Endothelial cell of umbilical vein (primary cell): ENCODE data around the gene OGFOD2. TPM values are rescaled to one million over a fixed set of nuclear protein-coding genes. Genes with fewer than 3 reads are reported as not detected.

Source experiments
- BruUV-seq: library from RNA; stranded (reverse); fragments of 400-500 nt; replicated peaks from 2 replicates; lab custom pipeline; 2021; lab: Mats Ljungman, UMichigan
- CTCF ChIA-PET: fragments of 300-600, 350-600 bp; sonication (Branson Sonifier 250); formaldehyde crosslinking; loops from one replicate; lab custom pipeline; 2021; ENCODE audit warnings: antibody characterized with exemption, inconsistent platforms; lab: Charles Lee
- POLR2A ChIA-PET: fragments of 300-600, 350-600 bp; sonication (Branson Sonifier 250); formaldehyde crosslinking; loops from one replicate; lab custom pipeline; 2021; ENCODE audit warnings: antibody characterized with exemption, inconsistent platforms; lab: Charles Lee
- DNase-seq: peaks from one replicate; pipeline ENCODE4 v3.0.0-alpha.2; 2011; ENCODE audit warnings: low read depth, low spot score
- FAIRE-seq: peaks from 2 replicates; lab custom pipeline; 2011; peaks lifted over from hg19 to GRCh38; lab: Jason Lieb, UNC
- H2AFZ ChIP-seq: 2 replicates; pipeline ENCODE4 v1.6.0; 2012; ENCODE audit warnings: low read depth, low read length, control low read depth, inconsistent platforms
- H3K27ac ChIP-seq: 2 replicates; pipeline ENCODE4 v1.5.1; 2011; ENCODE audit warnings: low read depth, mild to moderate bottlenecking, control low read depth, low read length, moderate library complexity; ENCODE audit not compliant: insufficient read depth
- H3K27me3 ChIP-seq, 2 experiments: 2 replicates each; pipeline versions ENCODE4 v1.6.0 to v1.6.1; 2011; ENCODE audit warnings: low read length in 2 of 2, mixed read lengths in 1 of 2; ENCODE audit not compliant: control insufficient read depth in 2 of 2, insufficient read depth in 2 of 2
- H3K36me3 ChIP-seq, 2 experiments: 2 replicates in 1 of 2; 3 replicates in 1 of 2; pipeline ENCODE4 v1.5.1; 2011; ENCODE audit warnings: low read length in 2 of 2, mild to moderate bottlenecking in 1 of 2, moderate library complexity in 1 of 2; ENCODE audit not compliant: control insufficient read depth in 2 of 2, insufficient read depth in 2 of 2; ENCODE audit errors: extremely low read depth in 1 of 2
- H3K4me1 ChIP-seq: 3 replicates; pipeline ENCODE4 v1.5.1; 2011; ENCODE audit warnings: mild to moderate bottlenecking, low read length; ENCODE audit not compliant: control insufficient read depth, insufficient read depth; ENCODE audit errors: extremely low read depth
- H3K4me2 ChIP-seq: 2 replicates; pipeline ENCODE4 v1.6.1; 2011; ENCODE audit warnings: low read length, control low read depth, mixed read lengths; ENCODE audit not compliant: insufficient read depth
- H3K4me3 ChIP-seq, 3 experiments: fragments of 200-600 bp in 1 of 3; sonication (generic), shearing (Covaris generic) in 1 of 3; replicated peaks in 1 of 3; 2 replicates each; pipeline ENCODE4 v1.5.1; 2011 to 2016; ENCODE audit warnings: control low read depth in 3 of 3, low read length in 3 of 3, mild to moderate bottlenecking in 2 of 3, inconsistent platforms in 1 of 3, low read depth in 1 of 3, moderate library complexity in 1 of 3; ENCODE audit not compliant: insufficient read depth in 1 of 3
- H3K79me2 ChIP-seq: 2 replicates; pipeline ENCODE4 v1.6.0; 2012; ENCODE audit warnings: low read length, inconsistent platforms; ENCODE audit not compliant: control insufficient read depth, insufficient read depth
- H3K9ac ChIP-seq: replicated peaks from 2 replicates; pipeline ENCODE3; 2011; ENCODE audit warnings: low read length, control low read depth; ENCODE audit not compliant: insufficient read depth; ENCODE audit errors: extremely low read depth
- H3K9me1 ChIP-seq: replicated peaks from 3 replicates; pipeline ENCODE4 v1.6.0; 2011; ENCODE audit warnings: mild to moderate bottlenecking, low read length; ENCODE audit not compliant: control insufficient read depth, insufficient read depth; ENCODE audit errors: extremely low read depth
- H3K9me3 ChIP-seq: replicated peaks from 2 replicates; pipeline ENCODE4 v1.5.1; 2012; ENCODE audit warnings: low read length, inconsistent platforms; ENCODE audit not compliant: control insufficient read depth, insufficient read depth
- H4K20me1 ChIP-seq: replicated peaks from 2 replicates; pipeline ENCODE3; 2011; ENCODE audit warnings: mild to moderate bottlenecking, low read length; ENCODE audit not compliant: control insufficient read depth, insufficient read depth; ENCODE audit errors: extremely low read depth
- EZH2 ChIP-seq: IDR thresholded peaks from 2 replicates; pipeline ENCODE4 v1.6.1; 2012; ENCODE audit warnings: borderline replicate concordance, low read depth, mild to moderate bottlenecking, moderate library complexity, low read length, inconsistent platforms; ENCODE audit not compliant: severe bottlenecking
- FOS ChIP-seq: IDR thresholded peaks from 2 replicates; pipeline ENCODE4 v1.6.1; 2011; ENCODE audit warnings: mild to moderate bottlenecking, low read length, moderate library complexity, borderline replicate concordance; ENCODE audit not compliant: insufficient read depth
- GATA2 ChIP-seq: IDR thresholded peaks from 2 replicates; pipeline ENCODE4 v1.7.0; 2011; ENCODE audit warnings: low read depth, mild to moderate bottlenecking, moderate library complexity, mixed read lengths, low read length; ENCODE audit not compliant: insufficient read length, insufficient read depth
- JUN ChIP-seq: IDR thresholded peaks from 2 replicates; pipeline ENCODE4 v1.6.1; 2011; ENCODE audit warnings: borderline replicate concordance, low read depth; ENCODE audit not compliant: insufficient read length, insufficient read depth
- MYC ChIP-seq: IDR thresholded peaks from one replicate; pipeline ENCODE4 v1.6.1; 2011; ENCODE audit warnings: mild to moderate bottlenecking, low read depth, low read length
- POLR2A ChIP-seq: IDR thresholded peaks from 2 replicates; pipeline ENCODE4 v1.6.1; 2012; ENCODE audit warnings: low read depth, mild to moderate bottlenecking, control low read depth, low read length
- POLR2AphosphoS5 ChIP-seq: IDR thresholded peaks from 2 replicates; pipeline ENCODE4 v1.6.1; 2012; ENCODE audit warnings: low read depth, mild to moderate bottlenecking, control low read depth, low read length, moderate library complexity; ENCODE audit not compliant: insufficient read depth
- dilution Hi-C: fragments of 300-500 bp; cut with MboI; formaldehyde crosslinking; loops from one replicate; pipeline ENCODE4 v1.15.0; 2019; ENCODE audit warnings: low sequenced_read_pairs; ENCODE audit not compliant: extremely low pct_ligation_motif_present
- intact Hi-C: fragments of 100-400 bp; cut with micrococcal nuclease; formaldehyde crosslinking; loops from one replicate; pipeline ENCODE4 v1.10.0; 2022
- polyA plus RNA-seq, 4 experiments: library from polyadenylated mRNA; depleted of rRNA in 3 of 4; stranded (reverse) in 3 of 4; unstranded in 1 of 4; fragments of >200 nt; gene quantifications; 2 replicates each; pipeline versions ENCODE4 v1.2.1 to v1.2.3, GENCODE V29; 2011 to 2012; ENCODE audit warnings: missing spikeins in 1 of 4
- total RNA-seq: library from RNA; stranded (reverse); gene quantifications from 2 replicates; pipeline ENCODE4 v1.2.3, GENCODE V29; 2021
- TF ChIP-seq, protein P1 (sequence below): IDR thresholded peaks from 2 replicates; pipeline ENCODE4 v1.6.1; 2011; ENCODE audit not compliant: insufficient read depth, insufficient read length
- TF ChIP-seq, protein P2 (sequence below), 2 donors: IDR thresholded peaks; 1 replicate in 1 of 2; 2 replicates in 1 of 2; pipeline ENCODE4 v1.5.1; 2011; ENCODE audit warnings: low read length in 2 of 2, mild to moderate bottlenecking in 2 of 2, moderate library complexity in 2 of 2, control low read depth in 1 of 2, inconsistent platforms in 1 of 2, low read depth in 1 of 2; ENCODE audit not compliant: insufficient read depth in 1 of 2; ENCODE audit errors: extremely low read depth in 1 of 2

Gene OGFOD2
- total and polyA plus RNA-seq, 2 donors (not counting 3 experiments of a cell fraction or from before 2014, with no cell fraction given) = 16.8 to 24.1 TPM

DNA sequence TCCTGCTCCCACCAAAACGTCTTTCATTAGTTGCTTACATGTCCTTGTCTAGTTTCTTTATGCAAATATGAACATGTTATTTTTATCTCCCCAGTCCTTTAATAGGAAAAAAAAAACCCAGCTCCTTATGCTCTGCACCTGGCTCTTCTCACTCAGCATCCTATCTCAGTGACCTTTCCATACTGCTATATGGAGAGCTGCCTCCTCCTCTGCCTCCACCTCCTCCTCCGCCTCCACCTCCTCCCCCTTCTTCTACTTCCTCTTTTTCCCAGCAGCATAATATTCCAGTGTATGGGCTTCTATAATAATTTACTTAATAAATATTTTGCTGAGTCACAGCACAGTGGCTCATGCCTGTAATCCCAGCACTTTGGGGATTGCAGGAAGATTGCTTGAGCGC lies 40.3 kb upstream of the OGFOD2 start:
- no peaks in the 10 kb centered on the region for H3K79me2 ChIP-seq
- no peak overlapping the region for H3K9ac ChIP-seq
- dilution Hi-C loops (no loop called here), intact Hi-C loops (no loop called here)
- no peaks in the 10 kb centered on the region for H3K9me3 ChIP-seq
- H3K4me1 ChIP-seq = no peaks in the 10 kb centered on the region
- no peak for FAIRE-seq
- H3K36me3 ChIP-seq = peaks cover 0 to 2% of the 10 kb centered on the region in 2 experiments
- ChIA-PET CTCF (no interaction called here), POLR2A (no interaction called here)
- no TSS peak for BruUV-seq
- H3K4me2 ChIP-seq = no peak overlapping the region
- H3K27ac ChIP-seq = no peak overlapping the region
- no peaks in the 10 kb centered on the region for H4K20me1 ChIP-seq
- no peak for DNase-seq
- no peak overlapping the region for H2AFZ ChIP-seq
- no peak for TF ChIP-seq JUN
- TF ChIP-seq EZH2 = no peak
- TF ChIP-seq FOS = no peak
- H3K9me1 ChIP-seq = no peaks in the 10 kb centered on the region
- no peaks in the 10 kb centered on the region for H3K27me3 ChIP-seq
- no peak overlapping the region for H3K4me3 ChIP-seq

DNA sequence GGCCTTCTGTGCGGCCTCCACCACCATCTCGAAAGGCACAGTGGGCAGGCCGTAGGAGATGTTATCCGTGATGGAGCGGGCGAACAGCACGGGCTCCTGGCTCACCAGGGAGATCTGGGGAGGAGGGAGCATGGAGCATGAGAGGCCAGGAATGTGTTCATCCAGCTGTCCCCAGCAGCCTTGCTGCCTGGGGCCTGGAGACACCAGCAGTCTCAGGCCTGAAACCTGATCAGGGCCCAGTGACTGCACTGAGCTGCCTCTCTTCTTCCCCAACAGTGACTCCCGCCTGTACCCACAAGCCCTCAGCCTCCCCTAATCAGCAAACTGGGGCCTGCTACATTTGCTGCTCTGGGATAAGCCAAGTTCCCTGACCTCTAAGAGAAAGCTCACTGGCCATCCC lies 39.7 kb upstream of the OGFOD2 start:
- Histone ChIP-seq H2AFZ (no peak overlapping the region), H3K27ac (no peak overlapping the region), H4K20me1 (no peaks in the 10 kb centered on the region), H3K9me1 (no peaks in the 10 kb centered on the region), H3K79me2 (no peaks in the 10 kb centered on the region), H3K4me3 (no peak overlapping the region), H3K4me1 (no peaks in the 10 kb centered on the region), H3K4me2 (no peak overlapping the region), H3K9ac (no peak overlapping the region), H3K9me3 (no peaks in the 10 kb centered on the region), H3K36me3 (peaks cover 0 to 2% of the 10 kb centered on the region in 2 experiments), H3K27me3 (no peaks in the 10 kb centered on the region)
- dilution Hi-C loops (no loop called here), intact Hi-C loops (no loop called here)
- no TSS peak for BruUV-seq
- FAIRE-seq (no peak), DNase-seq (no peak)
- TF ChIP-seq EZH2 (no peak), MYC (no peak), JUN (no peak), POLR2A (no peak), FOS (no peak), GATA2 (no peak), POLR2AphosphoS5 (no peak)
- TF ChIP-seq, protein P1, sequence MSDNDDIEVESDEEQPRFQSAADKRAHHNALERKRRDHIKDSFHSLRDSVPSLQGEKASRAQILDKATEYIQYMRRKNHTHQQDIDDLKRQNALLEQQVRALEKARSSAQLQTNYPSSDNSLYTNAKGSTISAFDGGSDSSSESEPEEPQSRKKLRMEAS = no peak
- TF ChIP-seq, protein P2, sequence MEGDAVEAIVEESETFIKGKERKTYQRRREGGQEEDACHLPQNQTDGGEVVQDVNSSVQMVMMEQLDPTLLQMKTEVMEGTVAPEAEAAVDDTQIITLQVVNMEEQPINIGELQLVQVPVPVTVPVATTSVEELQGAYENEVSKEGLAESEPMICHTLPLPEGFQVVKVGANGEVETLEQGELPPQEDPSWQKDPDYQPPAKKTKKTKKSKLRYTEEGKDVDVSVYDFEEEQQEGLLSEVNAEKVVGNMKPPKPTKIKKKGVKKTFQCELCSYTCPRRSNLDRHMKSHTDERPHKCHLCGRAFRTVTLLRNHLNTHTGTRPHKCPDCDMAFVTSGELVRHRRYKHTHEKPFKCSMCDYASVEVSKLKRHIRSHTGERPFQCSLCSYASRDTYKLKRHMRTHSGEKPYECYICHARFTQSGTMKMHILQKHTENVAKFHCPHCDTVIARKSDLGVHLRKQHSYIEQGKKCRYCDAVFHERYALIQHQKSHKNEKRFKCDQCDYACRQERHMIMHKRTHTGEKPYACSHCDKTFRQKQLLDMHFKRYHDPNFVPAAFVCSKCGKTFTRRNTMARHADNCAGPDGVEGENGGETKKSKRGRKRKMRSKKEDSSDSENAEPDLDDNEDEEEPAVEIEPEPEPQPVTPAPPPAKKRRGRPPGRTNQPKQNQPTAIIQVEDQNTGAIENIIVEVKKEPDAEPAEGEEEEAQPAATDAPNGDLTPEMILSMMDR (IDR thresholded peaks at IDR 0.05; ENCODE audit: extremely low read depth in 1 of 2, insufficient read depth in 1 of 2, low read depth in 1 of 2, low read length in 2 of 2) = no peak
- ChIA-PET CTCF (interaction anchor here (0.8 to 1.0 kb wide), 2 partner anchors 9 to 13 kb away, joined by 3 to 4 read pairs; no protein-coding TSS in a partner anchor), POLR2A (no interaction called here)
